IMR-90 (cell line): ENCODE data around the gene DAND5. TPM values are rescaled to one million over a fixed set of nuclear protein-coding genes. Genes with fewer than 3 reads are reported as not detected.

Experiments
- ATAC-seq: fragments of 200-7000 bp; cut with Tn5 transposase; 2 replicates; pipeline ENCODE4 v1.9.1; 2020; ENCODE audit warnings: low read depth, mild to moderate bottlenecking, moderate library complexity
- BruUV-seq: library from RNA; stranded (reverse); fragments of 400-500 nt; replicated peaks from 2 replicates; lab custom pipeline; 2021; lab: Mats Ljungman, UMichigan
- CTCF ChIA-PET: fragments of 300-600 bp; formaldehyde crosslinking; extraction: SDS; loops from one replicate; lab custom pipeline; 2021; ENCODE audit warnings: antibody characterized with exemption; lab: Yijun Ruan, JAX
- POLR2A ChIA-PET: fragments of 300-600 bp; sonication (Branson Sonifier 250); formaldehyde crosslinking; loops from one replicate; lab custom pipeline; 2022; ENCODE audit warnings: antibody characterized with exemption; ENCODE audit not compliant: unreplicated experiment; lab: Charles Lee
- DNase-seq: peaks from one replicate; pipeline ENCODE4 v3.0.0; 2013
- H2AFZ ChIP-seq: replicated peaks from 2 replicates; pipeline ENCODE3; 2013; ENCODE audit warnings: low read length, mild to moderate bottlenecking; ENCODE audit not compliant: poor library complexity
- H2AK5ac ChIP-seq: 2 replicates; pipeline ENCODE4 v1.6.1; 2013; ENCODE audit warnings: low read depth, low read length, inconsistent platforms
- H2AK9ac ChIP-seq: replicated peaks from 2 replicates; pipeline ENCODE3; 2013; ENCODE audit warnings: mild to moderate bottlenecking, low read depth, low read length, moderate library complexity; ENCODE audit not compliant: poor library complexity
- H2BK120ac ChIP-seq: 2 replicates; pipeline ENCODE4 v1.6.1; 2013; ENCODE audit warnings: low read depth, low read length, inconsistent platforms
- H2BK15ac ChIP-seq: 3 replicates; pipeline ENCODE4 v1.6.1; 2013; ENCODE audit warnings: low read depth, low read length, inconsistent platforms
- H2BK20ac ChIP-seq: 2 replicates; pipeline ENCODE4 v1.6.1; 2013; ENCODE audit warnings: low read depth, mild to moderate bottlenecking, inconsistent platforms, low read length, moderate library complexity
- H2BK5ac ChIP-seq: 2 replicates; pipeline ENCODE4 v1.6.1; 2013; ENCODE audit warnings: mild to moderate bottlenecking, low read depth, low read length, inconsistent platforms; ENCODE audit not compliant: poor library complexity, severe bottlenecking
- H3K14ac ChIP-seq: replicated peaks from 2 replicates; pipeline ENCODE4 v1.6.1; 2013; ENCODE audit warnings: low read depth, low read length, inconsistent platforms
- H3K18ac ChIP-seq: 2 replicates; pipeline ENCODE4 v1.6.1; 2013; ENCODE audit warnings: low read depth, low read length, control low read depth
- H3K23ac ChIP-seq: 2 replicates; pipeline ENCODE4 v1.6.1; 2013; ENCODE audit warnings: low read depth, low read length, inconsistent platforms
- H3K27ac ChIP-seq: 2 replicates; pipeline ENCODE4 v1.5.1; 2013; ENCODE audit warnings: mild to moderate bottlenecking, control low read depth, low read length; ENCODE audit not compliant: insufficient read depth
- H3K27me3 ChIP-seq: 2 replicates; pipeline ENCODE4 v1.6.1; 2013; ENCODE audit warnings: low read length; ENCODE audit not compliant: control insufficient read depth, insufficient read depth
- H3K36me3 ChIP-seq: 2 replicates; pipeline ENCODE4 v1.6.1; 2013; ENCODE audit warnings: low read length, mixed read lengths; ENCODE audit not compliant: control insufficient read depth, insufficient read depth
- H3K4ac ChIP-seq: 2 replicates; pipeline ENCODE4 v1.6.1; 2013; ENCODE audit warnings: low read depth, low read length, inconsistent platforms
- H3K4me1 ChIP-seq: 2 replicates; pipeline ENCODE4 v1.6.1; 2013; ENCODE audit warnings: low read length, mixed read lengths; ENCODE audit not compliant: control insufficient read depth, insufficient read depth
- H3K4me2 ChIP-seq: 2 replicates; pipeline ENCODE4 v1.6.1; 2013; ENCODE audit warnings: low read depth, mild to moderate bottlenecking, control low read depth, low read length, moderate library complexity
- H3K4me3 ChIP-seq: 2 replicates; pipeline ENCODE4 v1.5.1; 2013; ENCODE audit warnings: low read depth, mild to moderate bottlenecking, control low read depth, low read length, moderate library complexity; ENCODE audit not compliant: insufficient read depth
- H3K56ac ChIP-seq: 2 replicates; pipeline ENCODE4 v1.6.1; 2013; ENCODE audit warnings: low read length, inconsistent platforms; ENCODE audit not compliant: insufficient read depth; ENCODE audit errors: extremely low read depth
- H3K79me1 ChIP-seq, 2 experiments: 2 replicates each; pipeline ENCODE4 v1.6.1; 2013; ENCODE audit warnings: low read length in 2 of 2, inconsistent platforms in 1 of 2, low read depth in 1 of 2
- H3K9ac ChIP-seq: 2 replicates; pipeline ENCODE4 v1.6.1; 2013; ENCODE audit warnings: low read depth, low read length, control low read depth
- H3K9me1 ChIP-seq: 2 replicates; pipeline ENCODE4 v1.6.1; 2013; ENCODE audit warnings: low read length, inconsistent platforms; ENCODE audit not compliant: insufficient read depth
- H3K9me3 ChIP-seq: 2 replicates; pipeline ENCODE4 v1.6.1; 2013; ENCODE audit warnings: low read length; ENCODE audit not compliant: control insufficient read depth, insufficient read depth
- H4K20me1 ChIP-seq: 2 replicates; pipeline ENCODE4 v1.6.1; 2013; ENCODE audit warnings: low read length, inconsistent platforms; ENCODE audit not compliant: insufficient read depth
- H4K5ac ChIP-seq: 2 replicates; pipeline ENCODE4 v1.6.1; 2013; ENCODE audit warnings: mild to moderate bottlenecking, low read depth, low read length, control low read depth
- H4K8ac ChIP-seq, 2 experiments: 2 replicates each; pipeline ENCODE4 v1.6.1; 2013; ENCODE audit warnings: low read depth in 2 of 2, low read length in 2 of 2, control low read depth in 1 of 2, inconsistent platforms in 1 of 2
- H4K91ac ChIP-seq: 2 replicates; pipeline ENCODE4 v1.6.1; 2013; ENCODE audit warnings: low read depth, low read length, inconsistent platforms; ENCODE audit not compliant: insufficient read depth
- BHLHE40 ChIP-seq: fragments of 150-350 bp; IDR thresholded peaks from 2 replicates; pipeline ENCODE4 v1.6.1; 2016; ENCODE audit warnings: mild to moderate bottlenecking, low read depth, low read length
- CEBPB ChIP-seq: IDR thresholded peaks from 2 replicates; pipeline ENCODE4 v1.6.1; 2012; ENCODE audit warnings: low read depth, low read length, improper control_type of control experiment
- CHD1 ChIP-seq: IDR thresholded peaks from 2 replicates; pipeline ENCODE4 v1.6.1; 2012; ENCODE audit warnings: low read depth, low read length, improper control_type of control experiment
- FOS ChIP-seq: fragments of 150-350 bp; IDR thresholded peaks from 2 replicates; pipeline ENCODE4 v1.6.1; 2016; ENCODE audit warnings: low read depth, low read length
- MAZ ChIP-seq: IDR thresholded peaks from 2 replicates; pipeline ENCODE4 v1.6.1; 2012; ENCODE audit warnings: low read depth, mild to moderate bottlenecking, low read length, improper control_type of control experiment, moderate library complexity, borderline replicate concordance
- NFE2L2 ChIP-seq: fragments of 150-350 bp; IDR thresholded peaks from 2 replicates; pipeline ENCODE4 v1.6.1; 2016; ENCODE audit warnings: low read depth, mild to moderate bottlenecking, low read length
- POLR2A ChIP-seq: IDR thresholded peaks from 2 replicates; pipeline ENCODE4 v1.6.1; 2012; ENCODE audit warnings: mild to moderate bottlenecking, low read depth, low read length
- RCOR1 ChIP-seq: IDR thresholded peaks from 2 replicates; pipeline ENCODE4 v1.6.1; 2012; ENCODE audit warnings: mild to moderate bottlenecking, low read length, improper control_type of control experiment; ENCODE audit not compliant: insufficient replicate concordance
- SMC3 ChIP-seq: fragments of 150-350 bp; IDR thresholded peaks from 2 replicates; pipeline ENCODE4 v1.6.1; 2016; ENCODE audit warnings: low read depth, mild to moderate bottlenecking, antibody characterized with exemption, low read length, moderate library complexity
- WGBS, 2 experiments: methylation state at CpG; one replicate each; pipeline versions ENCODE4 v1.1.5 to v1.1.7; 2013; ENCODE audit warnings: missing lambda C conversion rate in 2 of 2; ENCODE audit not compliant: insufficient read length in 1 of 2; ENCODE audit errors: extremely low coverage in 2 of 2; 5-methylcytosine and 5-hydroxymethylcytosine counted together
- dilution Hi-C: fragments of 300-500 bp; cut with HindIII; formaldehyde crosslinking; loops from one replicate; pipeline ENCODE4 v1.14.3; 2018; ENCODE audit warnings: low sequenced_read_pairs; ENCODE audit not compliant: unreplicated experiment
- in situ Hi-C: fragments of 300-500 bp; cut with MboI; formaldehyde crosslinking; loops from 3 replicates; pipeline ENCODE4 v1.14.3; 2019; ENCODE audit warnings: low sequenced_read_pairs, inconsistent platforms, mixed read lengths
- intact Hi-C: fragments of 100-400 bp; cut with micrococcal nuclease; formaldehyde crosslinking; loops from 2 replicates; pipeline ENCODE4 v1.10.0; 2022
- polyA plus RNA-seq, 3 experiments: library from polyadenylated mRNA; depleted of rRNA; stranded (reverse); fragments of >200 nt; gene quantifications; 2 replicates each; pipeline ENCODE4 v1.2.3, GENCODE V29; 2012; ENCODE audit warnings: low replicate concordance in 1 of 3
- total RNA-seq: library from RNA; depleted of rRNA; stranded (reverse); fragments of >200 nt; gene quantifications from 2 replicates; pipeline ENCODE4 v1.2.3, GENCODE V29; 2012
- TF ChIP-seq, protein P1 (sequence below): fragments of 150-350 bp; IDR thresholded peaks from 2 replicates; pipeline ENCODE4 v1.6.1; 2016; ENCODE audit warnings: low read depth, mild to moderate bottlenecking, low read length, moderate library complexity, borderline replicate concordance
- TF ChIP-seq, protein P2 (sequence below): fragments of 150-350 bp; IDR thresholded peaks from 2 replicates; pipeline ENCODE4 v1.6.1; 2017; ENCODE audit warnings: mild to moderate bottlenecking, antibody characterized with exemption, low read length, low read depth

Gene DAND5
- total and polyA plus RNA-seq, 2 of the 4 experiments (the other 2 are of a cell fraction), result 0.03 TPM; not detected in 1

- H4K91ac ChIP-seq, result no peak overlapping the region
- peaks cover 67% of the 10 kb centered on the region for H4K20me1 ChIP-seq
- H3K4me1 ChIP-seq, result peaks cover 15% of the 10 kb centered on the region; the same call in 1 of the 2 replicates
- ATAC-seq (peak; percentile 64), DNase-seq (no peak)
- no peak overlapping the region for H3K4ac ChIP-seq
- 0 out of 2 replicates have a peak overlapping the region, but pooled peaks have one; percentile 23 for H3K14ac ChIP-seq
- H2BK5ac ChIP-seq, result no peak overlapping the region
- TF ChIP-seq POLR2A (no peak), NFE2L2 (no peak), CEBPB (no peak), FOS (no peak), RCOR1 (no peak), MAZ (no peak), BHLHE40 (no peak), SMC3 (no peak), CHD1 (no peak)
- TF ChIP-seq, protein P1, sequence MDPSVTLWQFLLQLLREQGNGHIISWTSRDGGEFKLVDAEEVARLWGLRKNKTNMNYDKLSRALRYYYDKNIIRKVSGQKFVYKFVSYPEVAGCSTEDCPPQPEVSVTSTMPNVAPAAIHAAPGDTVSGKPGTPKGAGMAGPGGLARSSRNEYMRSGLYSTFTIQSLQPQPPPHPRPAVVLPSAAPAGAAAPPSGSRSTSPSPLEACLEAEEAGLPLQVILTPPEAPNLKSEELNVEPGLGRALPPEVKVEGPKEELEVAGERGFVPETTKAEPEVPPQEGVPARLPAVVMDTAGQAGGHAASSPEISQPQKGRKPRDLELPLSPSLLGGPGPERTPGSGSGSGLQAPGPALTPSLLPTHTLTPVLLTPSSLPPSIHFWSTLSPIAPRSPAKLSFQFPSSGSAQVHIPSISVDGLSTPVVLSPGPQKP, result no peak
- TF ChIP-seq, protein P2, sequence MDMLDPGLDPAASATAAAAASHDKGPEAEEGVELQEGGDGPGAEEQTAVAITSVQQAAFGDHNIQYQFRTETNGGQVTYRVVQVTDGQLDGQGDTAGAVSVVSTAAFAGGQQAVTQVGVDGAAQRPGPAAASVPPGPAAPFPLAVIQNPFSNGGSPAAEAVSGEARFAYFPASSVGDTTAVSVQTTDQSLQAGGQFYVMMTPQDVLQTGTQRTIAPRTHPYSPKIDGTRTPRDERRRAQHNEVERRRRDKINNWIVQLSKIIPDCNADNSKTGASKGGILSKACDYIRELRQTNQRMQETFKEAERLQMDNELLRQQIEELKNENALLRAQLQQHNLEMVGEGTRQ, result no peak
- peak overlapping the region; percentile 77 for H3K4me2 ChIP-seq
- no peak overlapping the region for H3K23ac ChIP-seq
- ChIA-PET CTCF (no interaction called here), POLR2A (no interaction called here)
- H3K9me1 ChIP-seq, result peaks cover 16% of the 10 kb centered on the region
- peaks cover 18% of the 10 kb centered on the region for H3K36me3 ChIP-seq
- no peak overlapping the region for H2BK20ac ChIP-seq
- BruUV-seq, result no TSS peak
- H2BK120ac ChIP-seq, result no peak overlapping the region
- no peak overlapping the region; the same call in 1 of the 2 replicates for H3K9ac ChIP-seq
- H3K27ac ChIP-seq, result peak overlapping the region; percentile 48; the same call in 1 of the 2 replicates
- no peak overlapping the region for H2BK15ac ChIP-seq
- no peak overlapping the region for H2AK5ac ChIP-seq
- intact Hi-C loops, result no loop called here
- H3K4me3 ChIP-seq, result no peak overlapping the region
- no peak overlapping the region for H3K56ac ChIP-seq
- no peak overlapping the region; the same call in 1 of the 2 replicates for H3K18ac ChIP-seq
- H3K9me3 ChIP-seq, result no peaks in the 10 kb centered on the region
- peak overlapping the region; percentile 26 for H2AK9ac ChIP-seq
- H4K5ac ChIP-seq, result no peak overlapping the region
- in situ Hi-C loops, result no loop called here
- H4K8ac ChIP-seq, result 0 out of 4 replicates have a peak overlapping the region, but pooled peaks of 1 of the 2 experiments have one; percentile 19
- dilution Hi-C loops, result no loop called here
- WGBS, 2 experiments, result 46% methylated on average over 8 of the region's 29 CpGs; no CpG with 5 or more reads in 1 of the 2 experiments
- no peak overlapping the region for H2AFZ ChIP-seq
- peaks cover 23 to 82% of the 10 kb centered on the region in 2 experiments for H3K79me1 ChIP-seq
- no peaks in the 10 kb centered on the region for H3K27me3 ChIP-seq
Observed at GRCh38 chr19:13002166-13002898, 33.0 kb downstream of the DAND5 start.
